T-helper 1 cell treated with Interleukin-12 subunit alpha and Interleukin-12 subunit beta and Interleukin-4 antibody, amounts not matched to agents 30 μg/mL and 1 μg/mL, for 36 hours (primary cell): ENCODE data around the gene ANTKMT.
A peak's percentile ranks its signal among the peaks of the same experiment; 100 is the strongest.

ENCODE experiments used
- H3K27ac Mint-ChIP-seq: one replicate; pipeline ENCODE4 v1.8.0; 2021; ENCODE audit warnings: mild to moderate bottlenecking, mixed read lengths
- H3K27me3 Mint-ChIP-seq: one replicate; pipeline ENCODE4 v1.8.0; 2021; ENCODE audit warnings: low read depth, mixed read lengths
- H3K36me3 Mint-ChIP-seq: one replicate; pipeline ENCODE4 v1.8.0; 2021; ENCODE audit warnings: low read depth, mixed read lengths
- H3K4me1 Mint-ChIP-seq: one replicate; pipeline ENCODE4 v1.8.0; 2021; ENCODE audit warnings: low read depth, mixed read lengths
- H3K4me3 Mint-ChIP-seq: one replicate; pipeline ENCODE4 v1.8.0; 2021; ENCODE audit warnings: mild to moderate bottlenecking, moderate library complexity, mixed read lengths
- H3K9me3 Mint-ChIP-seq: one replicate; pipeline ENCODE4 v1.8.0; 2021; ENCODE audit warnings: mixed read lengths

ANTKMT gene

GRCh38 chr16:723695-724094, 2.7 kb downstream of the ANTKMT start:
- Mint-ChIP-seq H3K9me3 (no peaks in the 10 kb centered on the region), H3K4me1 (peaks cover 6% of the 10 kb centered on the region), H3K27me3 (peaks cover 14% of the 10 kb centered on the region), H3K4me3 (no peak overlapping the region), H3K36me3 (no peaks in the 10 kb centered on the region), H3K27ac (no peak overlapping the region)

DNA sequence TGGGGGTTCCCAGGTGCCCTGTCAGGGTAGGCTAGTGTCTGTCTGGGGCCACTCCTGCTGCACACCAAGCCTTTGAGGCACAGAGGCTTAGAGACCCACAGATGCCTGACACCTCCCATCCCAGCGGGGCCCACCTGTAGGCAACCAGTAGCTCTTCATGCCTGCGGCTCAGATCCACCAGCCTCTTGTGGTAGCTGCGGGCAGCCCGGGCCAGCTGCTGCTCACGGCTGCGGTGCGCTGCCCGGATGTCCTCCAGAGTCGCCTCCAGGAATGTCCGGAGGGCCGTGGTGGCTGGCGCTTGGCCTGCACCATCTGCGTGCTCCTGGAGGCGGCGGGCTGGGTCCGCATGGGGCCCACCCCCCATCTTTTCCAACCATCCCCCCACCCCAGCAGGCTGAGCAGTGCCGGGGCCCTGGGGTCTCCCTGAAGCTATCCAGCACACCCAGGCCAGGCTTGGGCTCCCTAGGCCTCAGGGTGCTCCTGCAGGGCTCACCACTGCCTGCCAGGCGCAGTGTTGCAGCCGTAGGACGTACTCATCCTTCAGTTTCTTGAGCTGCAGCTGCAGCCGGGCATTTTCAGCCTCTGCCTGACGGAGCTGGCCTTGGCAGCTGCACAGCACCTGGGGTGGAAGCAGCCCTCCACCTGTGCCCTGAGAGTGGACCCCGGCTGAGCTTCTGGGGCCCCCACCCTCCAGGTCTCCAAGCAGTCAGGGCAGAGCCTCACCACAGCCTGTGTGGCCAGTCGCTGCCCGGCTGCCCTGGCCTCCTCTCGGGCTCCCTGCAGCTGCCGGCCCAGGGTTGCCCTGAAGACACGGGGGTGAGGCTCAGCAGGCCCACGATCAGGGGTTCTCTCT, 3.5 kb downstream of the ANTKMT start:
- Mint-ChIP-seq H3K27ac (no peak overlapping the region), H3K4me3 (no peak overlapping the region), H3K4me1 (peaks cover 6% of the 10 kb centered on the region), H3K27me3 (peaks cover 7% of the 10 kb centered on the region), H3K36me3 (no peaks in the 10 kb centered on the region), H3K9me3 (no peaks in the 10 kb centered on the region)

GRCh38 chr16:725041-725376, 4.1 kb downstream of the ANTKMT start:
- no peaks in the 10 kb centered on the region for H3K9me3 Mint-ChIP-seq
- no peaks in the 10 kb centered on the region for H3K36me3 Mint-ChIP-seq
- no peak overlapping the region for H3K27ac Mint-ChIP-seq
- H3K4me3 Mint-ChIP-seq = no peak overlapping the region
- peaks cover 4% of the 10 kb centered on the region for H3K27me3 Mint-ChIP-seq
- H3K4me1 Mint-ChIP-seq = peaks cover 6% of the 10 kb centered on the region

GRCh38 chr16:725463-726187, 4.7 kb downstream of the ANTKMT start:
- Mint-ChIP-seq H3K27ac (no peak overlapping the region), H3K36me3 (no peaks in the 10 kb centered on the region), H3K4me3 (no peak overlapping the region), H3K9me3 (no peaks in the 10 kb centered on the region), H3K27me3 (peaks cover 4% of the 10 kb centered on the region), H3K4me1 (peaks cover 1% of the 10 kb centered on the region)

GRCh38 chr16:726188-726437, 5.2 kb downstream of the ANTKMT start:
- H3K27ac Mint-ChIP-seq = no peak overlapping the region
- peaks cover 4% of the 10 kb centered on the region for H3K27me3 Mint-ChIP-seq
- no peak overlapping the region for H3K4me3 Mint-ChIP-seq
- H3K9me3 Mint-ChIP-seq = no peaks in the 10 kb centered on the region
- H3K4me1 Mint-ChIP-seq = peaks cover 1% of the 10 kb centered on the region
- no peaks in the 10 kb centered on the region for H3K36me3 Mint-ChIP-seq

DNA sequence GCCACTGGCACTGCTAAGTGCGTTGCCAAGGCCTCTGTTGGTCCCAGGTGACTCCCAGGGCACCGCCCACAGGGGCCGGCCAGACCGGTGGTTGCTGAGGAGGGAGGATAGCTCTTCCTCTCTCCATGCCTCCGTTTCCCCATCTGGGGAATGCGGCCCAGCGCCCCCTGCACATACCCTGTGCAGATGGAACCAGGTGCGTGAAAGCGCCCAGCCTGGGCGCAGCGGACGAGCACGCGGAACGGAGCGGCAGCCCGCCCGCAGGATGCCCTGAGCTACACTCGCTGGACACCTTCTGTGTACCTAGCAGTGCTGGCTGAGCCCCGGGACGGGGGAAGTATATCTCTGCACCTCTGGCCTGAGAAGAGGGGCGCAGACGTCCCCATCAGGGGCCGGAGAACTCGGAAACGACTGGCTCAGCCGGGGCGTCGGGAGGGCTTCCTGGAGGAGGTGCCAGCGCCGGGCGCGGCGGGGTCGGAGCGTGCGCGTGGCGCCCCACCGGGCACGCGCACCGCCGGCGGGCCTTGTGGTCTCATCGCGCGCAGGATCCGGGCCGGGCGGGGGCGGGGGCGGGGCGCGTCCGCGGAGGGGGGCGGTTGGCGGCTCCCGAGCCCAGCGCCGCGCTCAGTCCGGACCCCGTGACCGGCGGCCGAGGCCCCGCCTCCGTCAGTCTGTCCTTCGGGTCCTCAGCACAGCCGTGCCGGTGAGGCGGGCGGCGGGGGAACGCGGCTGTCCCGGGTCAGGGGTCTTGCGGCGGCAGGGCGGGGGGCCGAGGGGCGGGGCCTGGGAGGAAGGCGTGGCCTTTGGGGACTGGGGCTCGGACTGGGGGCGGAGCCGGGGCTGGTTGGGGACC, 5.7 kb downstream of the ANTKMT start, which contains the start of the genes CCDC78 and HAGHL:
CCDC78 (minus strand) TSS at position 6 of the 853 bp plus-strand sequence. CDS start 76 bp downstream, outside the sequence.
HAGHL (plus strand) TSS at position 669 of the 853 bp plus-strand sequence. CDS start 404 bp downstream, outside the sequence.
- Mint-ChIP-seq H3K9me3 (no peaks in the 10 kb centered on the region), H3K36me3 (no peaks in the 10 kb centered on the region), H3K4me3 (peak within 1 kb of the TSS; percentile 68), H3K27me3 (peaks cover 4% of the 10 kb centered on the region), H3K27ac (peak within 1 kb of the TSS; percentile 6), H3K4me1 (peaks cover 1% of the 10 kb centered on the region)

DNA sequence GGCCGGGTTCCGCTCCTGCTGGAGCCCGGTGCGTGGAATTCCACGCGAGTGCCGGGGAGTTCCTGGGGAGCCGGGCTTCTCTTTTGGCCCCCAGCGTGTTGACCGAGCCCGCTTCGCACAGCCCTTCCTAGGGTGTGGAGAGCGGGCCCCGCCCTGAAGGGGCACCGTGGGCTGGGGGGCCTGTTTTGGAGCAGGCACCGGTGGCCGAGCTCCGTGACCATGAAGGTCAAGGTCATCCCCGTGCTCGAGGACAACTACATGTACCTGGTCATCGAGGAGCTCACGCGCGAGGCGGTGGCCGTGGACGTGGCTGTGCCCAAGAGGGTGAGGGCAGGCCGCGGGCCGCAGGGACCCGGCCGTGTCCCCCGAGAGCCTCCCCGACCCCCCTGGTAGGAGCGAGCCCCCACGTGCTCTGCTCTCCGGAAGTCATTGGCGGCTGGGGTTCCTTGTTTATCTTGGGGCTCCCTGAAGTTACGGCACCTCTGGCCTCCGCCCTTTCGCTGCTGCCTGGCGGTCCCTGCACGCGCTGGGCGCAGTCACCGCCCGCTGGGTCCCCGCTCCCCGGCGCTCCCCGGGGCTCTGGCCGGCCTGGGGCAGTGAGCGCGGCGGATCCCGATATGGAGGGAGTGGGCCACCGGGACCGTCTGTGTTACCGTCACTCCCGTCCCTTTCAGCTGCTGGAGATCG, 6.5 kb downstream of the ANTKMT start:
- no peaks in the 10 kb centered on the region for H3K9me3 Mint-ChIP-seq
- H3K27me3 Mint-ChIP-seq = peaks cover 4% of the 10 kb centered on the region
- no peaks in the 10 kb centered on the region for H3K36me3 Mint-ChIP-seq
- peak overlapping the region; percentile 14 for H3K4me3 Mint-ChIP-seq
- no peaks in the 10 kb centered on the region for H3K4me1 Mint-ChIP-seq
- no peak overlapping the region for H3K27ac Mint-ChIP-seq

- Mint-ChIP-seq H3K27me3 (peaks cover 4% of the 10 kb centered on the region), H3K4me3 (peak overlapping the region; percentile 17), H3K27ac (no peak overlapping the region), H3K4me1 (no peaks in the 10 kb centered on the region), H3K36me3 (no peaks in the 10 kb centered on the region), H3K9me3 (no peaks in the 10 kb centered on the region)
These were observed 7.4 kb downstream of the ANTKMT start for GRCh38 chr16:728131-728889.

DNA sequence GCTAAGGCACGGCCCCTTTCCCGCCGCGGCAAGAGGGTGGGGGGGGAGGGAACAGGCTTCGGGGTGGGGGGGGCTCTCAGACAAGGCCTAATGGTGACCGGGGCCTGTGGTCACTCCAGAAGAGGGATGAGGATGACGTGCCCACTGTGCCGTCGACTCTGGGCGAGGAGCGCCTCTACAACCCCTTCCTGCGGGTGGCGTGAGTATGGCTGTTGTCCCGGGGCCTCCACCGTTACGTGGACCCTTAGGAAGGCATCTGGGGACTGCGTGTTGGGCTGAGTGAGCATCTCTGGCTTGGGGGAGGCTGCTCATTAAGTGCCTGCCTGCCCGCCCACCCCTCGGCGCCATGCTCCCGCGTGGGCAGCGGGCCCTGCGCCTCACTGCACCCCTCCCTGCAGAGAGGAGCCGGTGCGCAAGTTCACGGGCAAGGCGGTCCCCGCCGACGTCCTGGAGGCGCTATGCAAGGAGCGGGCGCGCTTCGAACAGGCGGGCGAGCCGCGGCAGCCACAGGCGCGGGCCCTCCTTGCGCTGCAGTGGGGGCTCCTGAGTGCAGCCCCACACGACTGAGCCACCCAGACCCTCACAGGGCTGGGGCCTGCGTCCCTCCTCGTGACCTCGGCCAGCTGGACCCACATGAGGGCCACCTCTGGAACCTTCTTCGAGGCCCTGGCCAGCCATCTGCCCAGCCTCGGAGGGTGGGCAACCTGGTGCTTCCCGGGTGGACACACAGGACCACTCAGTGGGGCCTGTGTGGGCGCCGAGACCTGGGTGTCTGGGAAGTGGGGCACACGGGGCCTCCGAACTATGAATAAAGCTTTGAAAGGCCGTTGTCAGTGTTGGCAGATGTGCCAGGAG, 8.2 kb downstream of the ANTKMT start:
- H3K27ac Mint-ChIP-seq = no peak overlapping the region
- peaks cover 4% of the 10 kb centered on the region for H3K27me3 Mint-ChIP-seq
- no peaks in the 10 kb centered on the region for H3K4me1 Mint-ChIP-seq
- H3K36me3 Mint-ChIP-seq = no peaks in the 10 kb centered on the region
- H3K4me3 Mint-ChIP-seq = no peak overlapping the region
- no peaks in the 10 kb centered on the region for H3K9me3 Mint-ChIP-seq

- Mint-ChIP-seq H3K4me1 (no peaks in the 10 kb centered on the region), H3K36me3 (no peaks in the 10 kb centered on the region), H3K27me3 (peaks cover 4% of the 10 kb centered on the region), H3K4me3 (no peak overlapping the region), H3K27ac (no peak overlapping the region), H3K9me3 (no peaks in the 10 kb centered on the region)
These were observed 9.1 kb downstream of the ANTKMT start for GRCh38 chr16:729768-730665.

DNA sequence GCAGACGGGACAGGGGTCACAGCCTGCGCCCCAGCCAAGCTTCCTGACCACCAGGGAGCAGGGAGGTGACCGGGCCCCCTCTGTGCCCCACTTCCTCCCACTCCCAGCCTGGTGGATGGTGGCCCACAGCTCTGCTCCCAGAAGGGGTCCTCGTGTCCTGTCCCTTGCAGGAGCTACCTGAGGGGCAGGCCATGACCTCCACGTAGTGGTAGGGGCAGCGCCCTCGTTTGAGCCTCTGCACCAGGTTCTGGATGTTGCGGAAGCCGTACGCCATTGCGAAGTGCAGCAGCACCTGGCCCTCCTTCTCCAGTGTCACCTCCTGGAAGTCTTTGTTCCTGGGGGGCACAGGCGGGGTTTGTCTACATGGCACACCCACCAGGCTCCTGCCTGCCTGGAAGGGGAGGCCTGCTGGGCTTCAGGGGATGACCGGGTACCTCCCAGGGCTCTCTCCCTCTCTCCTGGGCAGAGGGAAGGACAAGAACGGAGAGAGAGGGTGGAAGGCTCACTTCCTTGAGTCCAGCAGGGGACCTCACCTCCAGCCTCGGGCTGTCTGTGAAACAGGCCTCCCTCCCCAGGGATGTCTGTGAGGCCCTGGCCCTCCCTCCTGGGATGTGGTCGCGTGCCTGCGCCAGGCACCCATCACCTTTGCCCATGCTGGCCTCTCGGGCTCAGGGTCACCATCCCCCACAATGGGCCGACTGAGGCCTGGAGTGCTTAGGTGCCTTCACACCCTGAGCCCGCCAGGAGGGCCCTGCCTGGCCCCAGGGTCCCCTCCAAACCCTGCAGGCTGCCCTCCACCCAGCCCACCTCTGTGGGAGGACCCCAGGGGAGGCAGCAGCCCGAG, 9.9 kb downstream of the ANTKMT start:
- Mint-ChIP-seq H3K4me3 (no peak overlapping the region), H3K4me1 (peaks cover 4% of the 10 kb centered on the region), H3K9me3 (no peaks in the 10 kb centered on the region), H3K27me3 (no peaks in the 10 kb centered on the region), H3K27ac (no peak overlapping the region), H3K36me3 (peaks cover 4% of the 10 kb centered on the region)
